ENCODE data around the gene TXNDC2.

Gene TXNDC2

DNA sequence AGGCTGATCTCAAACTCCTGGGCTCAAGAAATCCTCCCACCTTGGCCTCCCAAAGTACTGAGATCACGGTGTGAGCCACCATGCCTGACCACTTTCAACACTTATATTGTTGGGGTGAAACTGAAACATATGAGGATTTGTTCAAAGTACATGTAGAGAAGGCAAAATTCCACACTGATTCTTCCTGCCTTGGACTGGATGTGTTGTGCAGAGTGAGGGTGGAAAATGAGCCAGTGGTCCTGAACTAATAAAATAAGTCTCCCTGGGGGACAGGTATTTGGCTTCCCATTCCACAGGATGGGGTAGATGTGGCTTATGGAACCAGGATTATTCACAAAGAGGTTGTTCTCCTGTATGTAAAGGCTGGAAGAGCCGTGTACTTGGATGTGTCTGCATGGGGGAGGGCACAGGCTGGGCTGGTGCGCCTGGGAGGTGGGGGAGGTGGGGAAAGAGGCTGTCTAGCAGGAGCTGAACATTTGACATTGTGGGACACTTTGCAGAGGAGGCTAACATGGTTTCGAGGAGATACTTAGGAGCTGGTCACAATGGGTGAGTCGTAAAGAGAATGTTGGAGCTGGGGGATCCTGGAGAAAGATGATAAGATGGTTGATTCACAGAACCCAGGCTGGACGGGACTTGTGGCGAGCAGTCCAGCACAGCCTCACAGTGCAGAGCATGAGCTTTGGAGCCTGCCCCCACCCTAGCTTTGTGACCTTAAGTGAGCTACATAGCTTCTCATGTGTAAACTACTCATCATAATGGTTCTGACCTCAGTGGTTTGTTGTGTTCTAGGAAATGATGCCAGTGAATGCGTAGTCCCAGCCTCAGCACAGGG, at the start of gene TXNDC2:
Gene TXNDC2 (plus strand): TSS at position 804 of the 835 bp plus-strand sequence. CDS start 708 bp downstream, outside the sequence.
- Mint-ChIP-seq H3K27me3 (peaks cover 13% of the 10 kb centered on the region), H3K4me1 (no peaks in the 10 kb centered on the region), H3K4me3 (no peak within 1 kb of the TSS), H3K27ac (ENCODE audit: low read depth) (no peak within 1 kb of the TSS), H3K9me3 (no peaks in the 10 kb centered on the region), H3K36me3 (ENCODE audit: insufficient read depth) (no peaks in the 10 kb centered on the region)
- ATAC-seq (replicated peaks; ENCODE audit: extremely low read depth, poor library complexity, severe bottlenecking) (no peak), DNase-seq (ENCODE audit: low spot score in 2 of 2) (no peak)

DNA sequence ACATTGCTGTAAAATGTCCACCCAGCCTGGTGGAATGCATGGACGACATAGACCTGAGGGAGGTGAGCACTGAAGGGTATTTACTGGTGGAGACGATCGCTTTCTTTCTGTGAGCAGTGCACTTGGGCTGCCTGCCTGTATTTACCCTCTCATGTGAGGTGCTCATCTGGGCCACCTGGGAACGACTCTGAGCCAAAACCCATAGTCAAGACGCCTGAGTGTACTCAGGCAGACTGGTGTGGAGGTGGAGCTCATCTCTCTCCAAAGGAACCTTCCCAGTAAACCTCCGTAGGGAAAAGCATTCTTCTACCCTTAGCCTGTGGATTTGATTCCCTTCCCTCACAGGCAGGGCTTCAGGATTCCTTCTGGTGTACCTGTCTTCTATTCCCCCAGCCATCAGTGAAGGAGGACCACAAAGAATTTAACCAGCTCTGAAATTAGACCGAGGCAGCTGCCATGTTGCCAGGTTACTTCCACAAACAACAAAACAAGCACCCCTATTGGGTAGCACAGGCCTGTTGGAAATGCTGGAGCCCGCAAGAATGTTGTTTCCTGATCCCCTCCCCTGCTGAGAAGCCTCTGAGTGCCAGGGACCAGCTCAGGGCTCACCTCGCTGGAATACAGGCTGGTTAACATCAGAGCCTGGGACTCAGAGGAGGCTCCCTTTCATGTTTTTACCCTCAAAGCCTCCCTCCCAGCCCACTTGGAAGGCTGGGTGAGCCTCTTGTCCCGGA, 47.5 kb upstream of the TXNDC2 start:
- H3K36me3 Mint-ChIP-seq (ENCODE audit: insufficient read depth) = no peaks in the 10 kb centered on the region
- no peaks in the 10 kb centered on the region for H3K4me1 Mint-ChIP-seq
- no peak overlapping the region for H3K27ac Mint-ChIP-seq (ENCODE audit: low read depth)
- no peaks in the 10 kb centered on the region for H3K9me3 Mint-ChIP-seq
- ATAC-seq (replicated peaks; ENCODE audit: extremely low read depth, poor library complexity, severe bottlenecking) (no peak), DNase-seq (ENCODE audit: low spot score in 2 of 2) (no peak)
- peaks cover 27% of the 10 kb centered on the region for H3K27me3 Mint-ChIP-seq
- no peak overlapping the region for H3K4me3 Mint-ChIP-seq

DNA sequence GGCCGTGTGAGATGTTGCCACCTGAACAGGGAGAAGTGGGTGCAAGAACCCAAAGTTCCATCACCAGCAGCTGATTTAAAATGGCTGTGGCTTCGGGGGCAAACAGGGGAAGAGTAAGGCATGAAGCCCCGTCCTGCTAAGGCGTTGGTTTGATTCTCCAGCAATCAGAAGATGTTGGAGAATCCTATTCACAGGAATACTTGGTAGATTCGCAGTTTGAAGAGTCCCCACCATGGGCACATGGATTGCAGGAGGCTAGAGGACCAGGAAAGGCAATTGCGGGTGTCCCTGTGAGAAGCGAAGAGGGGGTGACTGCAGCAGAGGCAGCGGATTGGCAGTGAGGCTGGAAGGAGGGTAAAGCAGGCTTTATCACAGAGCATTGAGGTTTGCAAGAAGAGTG, 46.6 kb upstream of the TXNDC2 start:
- ATAC-seq (replicated peaks; ENCODE audit: extremely low read depth, poor library complexity, severe bottlenecking) = no peak
- Mint-ChIP-seq H3K36me3 (ENCODE audit: insufficient read depth) (no peaks in the 10 kb centered on the region), H3K4me1 (no peaks in the 10 kb centered on the region), H3K27ac (ENCODE audit: low read depth) (no peak overlapping the region), H3K9me3 (no peaks in the 10 kb centered on the region), H3K4me3 (no peak overlapping the region), H3K27me3 (peaks cover 27% of the 10 kb centered on the region)
- no peak for DNase-seq (ENCODE audit: low spot score in 2 of 2)

DNA sequence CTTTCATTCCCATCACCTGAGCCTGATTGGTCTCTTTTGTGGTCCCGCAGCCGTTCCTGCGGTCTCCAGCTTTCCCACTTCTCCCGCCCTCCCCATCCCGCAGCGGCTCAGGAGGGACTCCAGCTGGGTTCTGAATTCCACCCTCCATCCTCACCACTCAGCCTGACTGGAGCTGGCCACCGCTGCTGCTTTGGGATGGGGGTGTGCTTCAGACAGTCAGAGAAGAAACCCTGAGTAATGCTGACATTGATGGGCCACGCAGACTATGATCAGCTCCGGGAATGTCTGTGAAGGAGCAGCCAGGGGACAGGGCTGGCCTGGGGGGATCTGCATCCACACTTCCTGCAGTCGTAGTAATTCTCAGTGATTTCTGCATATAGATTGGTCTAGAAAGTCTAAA, 45.9 kb upstream of the TXNDC2 start:
- Mint-ChIP-seq H3K27me3 (peaks cover 27% of the 10 kb centered on the region), H3K4me1 (no peaks in the 10 kb centered on the region), H3K4me3 (no peak overlapping the region), H3K27ac (ENCODE audit: low read depth) (no peak overlapping the region), H3K36me3 (ENCODE audit: insufficient read depth) (no peaks in the 10 kb centered on the region), H3K9me3 (no peaks in the 10 kb centered on the region)
- DNase-seq (ENCODE audit: low spot score in 2 of 2) (no peak), ATAC-seq (replicated peaks; ENCODE audit: extremely low read depth, poor library complexity, severe bottlenecking) (no peak)

DNA sequence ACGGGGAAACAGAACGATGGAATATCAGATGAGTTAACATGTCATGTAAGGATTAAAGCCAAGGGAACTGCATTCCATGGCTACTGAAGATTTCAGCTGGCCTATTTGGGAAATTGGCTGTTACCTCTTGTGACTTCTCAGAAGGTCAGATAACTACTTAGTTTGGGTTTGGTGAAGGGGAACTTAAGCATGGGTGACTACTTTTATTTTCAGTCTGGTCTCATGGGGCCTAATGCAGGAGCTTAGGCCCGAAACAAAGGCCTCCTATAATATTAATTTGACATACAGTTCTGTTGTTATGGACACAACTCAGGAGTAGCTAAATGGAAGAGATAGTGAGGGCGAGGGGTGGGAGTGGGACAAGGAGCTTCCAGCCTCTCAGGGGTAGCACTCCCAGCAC, 44.0 kb upstream of the TXNDC2 start:
- Mint-ChIP-seq H3K27ac (ENCODE audit: low read depth) (no peak overlapping the region), H3K4me3 (no peak overlapping the region), H3K27me3 (peaks cover 19% of the 10 kb centered on the region), H3K4me1 (no peaks in the 10 kb centered on the region), H3K36me3 (ENCODE audit: insufficient read depth) (no peaks in the 10 kb centered on the region), H3K9me3 (no peaks in the 10 kb centered on the region)
- ATAC-seq (replicated peaks; ENCODE audit: extremely low read depth, poor library complexity, severe bottlenecking) (no peak), DNase-seq (ENCODE audit: low spot score in 2 of 2) (no peak)

DNA sequence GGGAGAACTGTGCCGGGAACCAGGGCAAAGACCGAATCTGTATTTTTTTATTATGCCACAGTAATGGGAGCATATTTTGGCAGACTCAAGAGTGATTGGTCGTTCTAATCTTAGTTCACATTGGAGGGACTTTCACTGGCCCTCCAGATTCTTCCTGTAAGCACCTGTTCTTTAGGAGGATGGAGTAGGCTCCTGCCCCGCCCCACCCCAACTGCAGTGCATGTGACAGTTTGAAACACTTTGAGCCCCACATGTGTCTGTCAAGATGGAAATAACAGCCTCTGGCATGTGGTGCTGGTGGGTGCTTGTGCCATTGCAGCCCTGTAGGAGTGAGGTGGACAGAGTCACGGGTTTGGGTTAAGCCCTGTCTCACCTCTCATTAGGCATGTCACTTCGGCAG, 43.3 kb upstream of the TXNDC2 start:
- peaks cover 12% of the 10 kb centered on the region for H3K27me3 Mint-ChIP-seq
- H3K4me1 Mint-ChIP-seq = no peaks in the 10 kb centered on the region
- no peaks in the 10 kb centered on the region for H3K9me3 Mint-ChIP-seq
- no peak overlapping the region for H3K27ac Mint-ChIP-seq (ENCODE audit: low read depth)
- DNase-seq (ENCODE audit: low spot score in 2 of 2) = no peak
- H3K4me3 Mint-ChIP-seq = no peak overlapping the region
- ATAC-seq (replicated peaks; ENCODE audit: extremely low read depth, poor library complexity, severe bottlenecking) = no peak
- no peaks in the 10 kb centered on the region for H3K36me3 Mint-ChIP-seq (ENCODE audit: insufficient read depth)

DNA sequence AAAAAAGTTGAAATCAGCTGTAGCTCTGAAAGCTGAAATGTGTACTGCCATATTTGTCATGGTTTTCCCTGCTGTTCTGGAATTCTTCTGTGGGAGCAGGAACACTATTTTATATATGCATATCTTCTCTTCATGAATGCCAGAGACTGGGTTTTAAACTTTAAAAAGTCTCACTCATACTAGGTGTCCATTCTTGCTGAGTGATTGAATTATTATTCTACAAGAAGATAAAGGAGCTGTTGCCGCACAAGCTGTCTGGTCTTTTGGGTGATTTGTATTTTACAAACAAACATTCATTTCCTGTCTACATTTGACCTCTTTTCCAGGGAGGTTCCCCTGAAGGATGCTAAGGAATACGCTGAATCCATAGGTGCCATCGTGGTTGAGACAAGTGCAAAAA, 40.5 kb upstream of the TXNDC2 start:
- ATAC-seq (replicated peaks; ENCODE audit: extremely low read depth, poor library complexity, severe bottlenecking) = no peak
- Mint-ChIP-seq H3K4me3 (no peak overlapping the region), H3K9me3 (no peaks in the 10 kb centered on the region), H3K27ac (ENCODE audit: low read depth) (no peak overlapping the region), H3K36me3 (ENCODE audit: insufficient read depth) (no peaks in the 10 kb centered on the region), H3K4me1 (no peaks in the 10 kb centered on the region), H3K27me3 (peaks cover 13% of the 10 kb centered on the region)
- DNase-seq (ENCODE audit: low spot score in 2 of 2) = no peak

DNA sequence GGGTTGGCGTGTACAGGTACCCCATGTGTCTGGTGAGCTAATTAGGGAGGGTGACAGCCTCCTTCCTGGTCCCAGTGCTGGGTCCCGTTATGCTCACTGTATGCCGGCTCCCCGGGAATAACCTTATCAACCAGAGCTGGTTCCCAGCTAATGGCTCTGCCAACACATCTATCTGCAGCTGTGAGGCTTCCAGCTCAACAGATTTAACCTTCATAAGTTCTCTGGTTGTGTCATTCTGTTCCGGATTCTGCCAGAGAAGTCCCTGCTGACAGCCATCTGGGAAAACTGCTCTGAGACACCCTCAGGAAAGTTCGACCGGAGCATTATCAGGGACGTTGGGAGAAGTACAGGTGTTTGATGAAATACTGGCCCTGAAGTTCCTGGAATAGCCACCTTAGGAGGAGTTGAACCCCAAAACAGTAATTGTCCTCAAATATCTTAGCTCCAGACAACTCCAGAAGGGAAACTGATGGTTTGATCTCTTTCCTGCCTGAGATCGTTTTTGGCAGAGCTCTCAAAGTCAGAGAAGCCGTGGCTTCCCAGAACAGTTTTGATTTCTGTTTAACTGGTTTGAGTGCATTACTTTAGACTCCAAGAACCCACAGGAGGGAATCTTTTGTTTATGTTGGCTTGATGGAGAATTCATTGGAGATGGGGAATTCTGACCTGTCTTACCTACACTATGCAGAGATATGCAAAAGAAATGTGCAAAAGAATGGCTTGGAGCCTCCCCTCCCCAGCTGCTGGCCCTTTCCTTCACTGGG, 39.4 kb upstream of the TXNDC2 start:
- no peaks in the 10 kb centered on the region for H3K4me1 Mint-ChIP-seq
- ATAC-seq (replicated peaks; ENCODE audit: extremely low read depth, poor library complexity, severe bottlenecking) (no peak), DNase-seq (ENCODE audit: low spot score in 2 of 2) (no peak)
- H3K9me3 Mint-ChIP-seq = no peaks in the 10 kb centered on the region
- no peaks in the 10 kb centered on the region for H3K36me3 Mint-ChIP-seq (ENCODE audit: insufficient read depth)
- H3K4me3 Mint-ChIP-seq = no peak overlapping the region
- peaks cover 14% of the 10 kb centered on the region for H3K27me3 Mint-ChIP-seq
- H3K27ac Mint-ChIP-seq (ENCODE audit: low read depth) = no peak overlapping the region

DNA sequence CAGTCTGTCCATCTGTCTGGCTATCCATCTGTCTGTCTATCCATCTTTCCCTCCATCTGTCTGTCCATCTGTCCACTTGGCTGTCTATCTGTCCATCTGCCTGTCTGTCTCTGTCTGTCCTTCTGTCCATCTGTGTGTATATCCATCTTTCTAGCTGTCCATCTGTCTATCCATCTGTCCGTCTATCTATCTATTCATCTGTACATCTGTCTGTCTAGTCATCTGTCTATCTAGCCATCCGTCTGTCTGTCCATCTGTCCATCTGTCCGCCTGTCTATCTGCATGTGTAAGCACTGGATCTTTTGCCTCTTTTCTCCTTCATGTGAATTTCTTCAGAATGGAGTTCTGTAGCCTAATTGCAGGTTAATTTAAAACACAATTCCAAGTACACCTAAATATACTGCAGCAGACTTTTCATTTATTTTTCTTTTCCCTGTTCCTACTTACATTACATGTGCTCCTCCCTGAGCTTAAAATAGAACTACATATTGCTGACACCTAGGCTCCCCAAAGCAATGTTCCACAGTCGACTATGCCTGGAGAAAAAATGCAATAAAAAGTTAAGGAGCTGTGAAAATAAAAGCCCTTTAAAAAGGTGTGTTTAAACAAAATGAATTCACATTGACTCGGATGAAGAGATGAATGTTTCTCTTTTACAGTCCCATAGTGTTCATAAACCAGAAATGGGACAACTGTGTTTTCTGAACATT, 37.4 kb upstream of the TXNDC2 start:
- H3K27me3 Mint-ChIP-seq = peaks cover 14% of the 10 kb centered on the region
- no peak overlapping the region for H3K27ac Mint-ChIP-seq (ENCODE audit: low read depth)
- no peaks in the 10 kb centered on the region for H3K4me1 Mint-ChIP-seq
- no peak overlapping the region for H3K4me3 Mint-ChIP-seq
- DNase-seq (ENCODE audit: low spot score in 2 of 2) (no peak), ATAC-seq (replicated peaks; ENCODE audit: extremely low read depth, poor library complexity, severe bottlenecking) (no peak)
- no peaks in the 10 kb centered on the region for H3K36me3 Mint-ChIP-seq (ENCODE audit: insufficient read depth)
- no peaks in the 10 kb centered on the region for H3K9me3 Mint-ChIP-seq

DNA sequence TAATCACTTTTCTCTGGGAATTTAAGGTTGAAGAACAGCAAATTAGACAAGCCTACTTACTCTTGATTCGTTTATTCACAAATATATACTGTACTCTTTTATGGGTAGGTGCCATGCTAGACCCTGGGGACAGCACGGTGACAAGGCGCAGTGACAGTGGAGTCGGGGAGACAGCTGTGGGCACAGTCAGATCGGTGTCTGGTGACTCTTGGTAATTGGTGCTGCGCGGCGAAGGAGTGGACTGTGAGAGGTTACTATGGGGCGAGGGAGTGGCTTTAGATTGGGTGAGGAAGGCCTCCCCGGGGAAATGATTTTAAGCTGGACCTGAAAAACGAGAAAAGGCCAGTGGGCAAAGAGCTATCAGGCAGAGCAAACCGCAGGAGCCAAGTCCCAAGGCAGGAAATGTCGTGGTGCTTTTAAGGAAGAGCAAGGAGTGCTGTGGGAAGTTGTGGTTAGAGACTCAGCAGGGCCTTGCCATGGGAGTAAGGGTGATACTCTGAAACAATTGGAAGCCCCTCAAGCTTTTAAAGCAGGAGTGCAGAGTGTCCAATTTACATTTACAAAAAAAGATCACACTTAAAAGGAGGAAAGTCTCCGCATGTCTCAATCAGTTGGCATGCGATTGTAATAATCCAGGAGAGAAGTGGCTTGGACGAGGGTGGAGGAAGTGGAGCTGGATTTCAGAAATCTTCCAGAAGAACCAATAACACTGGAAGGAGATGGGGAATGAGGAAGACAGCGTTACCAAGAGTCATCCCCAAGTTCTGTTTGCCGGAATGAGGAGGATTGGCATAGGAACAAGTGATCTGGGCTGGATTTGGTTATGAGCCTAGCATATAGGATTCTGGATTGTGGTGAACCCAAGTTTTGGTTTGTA, 36.1 kb upstream of the TXNDC2 start:
- Mint-ChIP-seq H3K27ac (ENCODE audit: low read depth) (no peak overlapping the region), H3K4me3 (no peak overlapping the region), H3K27me3 (peaks cover 14% of the 10 kb centered on the region), H3K36me3 (ENCODE audit: insufficient read depth) (no peaks in the 10 kb centered on the region), H3K4me1 (no peaks in the 10 kb centered on the region), H3K9me3 (no peaks in the 10 kb centered on the region)
- no peak for ATAC-seq (replicated peaks; ENCODE audit: extremely low read depth, poor library complexity, severe bottlenecking)
- no peak for DNase-seq (ENCODE audit: low spot score in 2 of 2)

DNA sequence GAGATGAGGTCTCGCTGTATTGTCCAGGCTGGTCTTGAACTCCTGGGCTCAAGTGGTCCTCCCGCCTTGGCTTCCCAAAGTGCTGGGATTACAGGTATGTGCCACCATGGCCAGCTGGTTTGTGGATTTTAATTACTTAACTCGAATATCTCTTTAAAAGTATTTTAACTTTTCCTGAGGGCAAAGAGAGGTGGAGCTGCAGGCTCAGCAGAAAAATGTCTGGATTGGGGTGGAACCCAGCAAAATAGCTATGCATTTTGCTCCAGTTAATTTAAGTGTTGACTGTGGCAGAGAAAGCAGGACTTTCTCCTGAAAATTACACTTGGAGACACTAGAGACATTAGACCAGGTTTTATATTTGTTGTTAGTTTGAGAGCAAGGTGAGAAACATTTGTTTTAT, 35.5 kb upstream of the TXNDC2 start:
- Mint-ChIP-seq H3K4me1 (no peaks in the 10 kb centered on the region), H3K27me3 (peaks cover 14% of the 10 kb centered on the region), H3K4me3 (no peak overlapping the region), H3K9me3 (no peaks in the 10 kb centered on the region), H3K27ac (ENCODE audit: low read depth) (no peak overlapping the region), H3K36me3 (ENCODE audit: insufficient read depth) (no peaks in the 10 kb centered on the region)
- DNase-seq (ENCODE audit: low spot score in 2 of 2) (no peak), ATAC-seq (replicated peaks; ENCODE audit: extremely low read depth, poor library complexity, severe bottlenecking) (no peak)
